ENCODE data around the gene MED13L.

GRCh38 chr12:115910057-115910456, 367.4 kb downstream of the MED13L start:
- TF ChIP-seq, protein P1, sequence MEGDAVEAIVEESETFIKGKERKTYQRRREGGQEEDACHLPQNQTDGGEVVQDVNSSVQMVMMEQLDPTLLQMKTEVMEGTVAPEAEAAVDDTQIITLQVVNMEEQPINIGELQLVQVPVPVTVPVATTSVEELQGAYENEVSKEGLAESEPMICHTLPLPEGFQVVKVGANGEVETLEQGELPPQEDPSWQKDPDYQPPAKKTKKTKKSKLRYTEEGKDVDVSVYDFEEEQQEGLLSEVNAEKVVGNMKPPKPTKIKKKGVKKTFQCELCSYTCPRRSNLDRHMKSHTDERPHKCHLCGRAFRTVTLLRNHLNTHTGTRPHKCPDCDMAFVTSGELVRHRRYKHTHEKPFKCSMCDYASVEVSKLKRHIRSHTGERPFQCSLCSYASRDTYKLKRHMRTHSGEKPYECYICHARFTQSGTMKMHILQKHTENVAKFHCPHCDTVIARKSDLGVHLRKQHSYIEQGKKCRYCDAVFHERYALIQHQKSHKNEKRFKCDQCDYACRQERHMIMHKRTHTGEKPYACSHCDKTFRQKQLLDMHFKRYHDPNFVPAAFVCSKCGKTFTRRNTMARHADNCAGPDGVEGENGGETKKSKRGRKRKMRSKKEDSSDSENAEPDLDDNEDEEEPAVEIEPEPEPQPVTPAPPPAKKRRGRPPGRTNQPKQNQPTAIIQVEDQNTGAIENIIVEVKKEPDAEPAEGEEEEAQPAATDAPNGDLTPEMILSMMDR (conservative IDR thresholded peaks at IDR 0.05 in 1 of 2, IDR thresholded peaks at IDR 0.05 in 1 of 2; ENCODE audit: extremely low read depth in 1 of 2, insufficient read depth in 1 of 2, low read depth in 1 of 2, low read length in 2 of 2) = no peak
- no peak for TF ChIP-seq EZH2 (IDR thresholded peaks at IDR 0.05; ENCODE audit: borderline replicate concordance, low read length)
